Right lobe of liver (tissue), 4 donors: Measurements from ENCODE around the gene PSMC3IP.

Experiments used
- CTCF ChIP-seq, 4 donors: fragments of 200-600 bp in 3 of 4; fragments of 450-650 bp in 1 of 4; IDR thresholded peaks; one replicate each; pipeline versions ENCODE4 v1.5.1 to v1.8.0; 2016 to 2022; ENCODE audit warnings: antibody characterized with exemption in 4 of 4, mild to moderate bottlenecking in 2 of 4
- POLR2A ChIP-seq: fragments of 450-650 bp; IDR thresholded peaks from one replicate; pipeline ENCODE4 v1.6.1; 2017; ENCODE audit warnings: antibody characterized with exemption, mild to moderate bottlenecking
- donor health status: DM: no; HTN: no; CAD: no.
- donor health status: DM: no; HTN: no; CAD: no.
- donor health status: DM: no; HTN: yes; CAD: no.

- TF ChIP-seq CTCF (IDR thresholded peaks at IDR 0.05), result no peak
- TF ChIP-seq POLR2A, result no peak
Observed at GRCh38 chr17:42607769-42608168, 30.2 kb upstream of the PSMC3IP start.
